ENCODE results near the gene PROSER2. TPM values are rescaled to one million over a fixed set of nuclear protein-coding genes. Genes with fewer than 3 reads are reported as not detected.

The PROSER2 gene
- total and polyA plus RNA-seq, 9 of the 15 experiments (the other 6 are each of a cell fraction or from before 2014, with no cell fraction given): 0.62 to 14.8 (median 2.9) TPM

DNA sequence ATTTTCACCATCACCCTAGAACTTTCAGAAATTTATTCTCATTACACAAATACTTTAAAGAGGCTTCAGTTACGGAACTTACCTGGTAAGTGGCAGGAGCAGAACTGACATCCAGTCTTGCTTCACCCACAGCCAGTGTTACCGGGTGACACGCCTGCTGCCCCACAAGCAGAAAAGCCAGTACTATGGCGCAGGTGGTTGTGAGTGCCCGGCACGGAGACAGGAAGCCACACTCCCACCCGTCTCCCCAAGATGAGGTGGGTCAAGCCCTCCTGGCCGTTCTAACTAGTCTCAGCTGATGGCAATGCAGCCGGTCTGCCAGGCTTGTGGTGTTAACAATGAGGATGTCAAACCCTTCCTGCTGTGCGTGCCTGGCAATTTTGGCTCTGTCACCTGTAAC is 86.9 kb downstream of the PROSER2 start:
- in situ Hi-C loops (cut with MboI): no loop called here
- Histone ChIP-seq H3K79me2 (ENCODE audit: control insufficient read depth, insufficient read depth, low read length) (no peaks in the 10 kb centered on the region), H4K20me1 (replicated peaks; ENCODE audit: control insufficient read depth, insufficient read depth, low read length) (no peaks in the 10 kb centered on the region), H3K9me3 (replicated peaks; ENCODE audit: control insufficient read depth, insufficient read depth, low read depth, low read length) (no peaks in the 10 kb centered on the region), H2AFZ (ENCODE audit: low read depth, low read length) (no peak overlapping the region), H3K4me1 (replicated peaks in 1 of 2; ENCODE audit: control insufficient read depth in 2 of 2, insufficient read depth in 2 of 2, low read length in 2 of 2) (peaks cover 11 to 19% of the 10 kb centered on the region in 2 experiments; a peak in 4 of 5 replicates), H3K9ac (ENCODE audit: insufficient read depth in 1 of 2, low read depth in 2 of 2, low read length in 2 of 2) (no peak overlapping the region), H3K27ac (ENCODE audit: extremely low read depth, low read depth, low read length) (no peak overlapping the region), H3K36me3 (ENCODE audit: control insufficient read depth, insufficient read depth, low read length) (no peaks in the 10 kb centered on the region), H3K9me1 (ENCODE audit: control insufficient read depth, insufficient read depth, low read length) (peaks cover 9% of the 10 kb centered on the region), H3K4me2 (ENCODE audit: insufficient read depth, low read length) (no peak overlapping the region), H3K4me3 (no peak overlapping the region), H3K27me3 (ENCODE audit: control insufficient read depth in 2 of 2, insufficient read depth in 2 of 2, low read length in 2 of 2) (no peaks in the 10 kb centered on the region)
- no TSS peak for BruUV-seq (replicated peaks)
- no peak for FAIRE-seq
- TF ChIP-seq FOXK2 (conservative IDR thresholded peaks at IDR 0.05 in 1 of 2, IDR thresholded peaks at IDR 0.05 in 1 of 2; ENCODE audit: low read depth in 2 of 2) (no peak), SAFB2 (IDR thresholded peaks at IDR 0.05; ENCODE audit: borderline replicate concordance, low read depth, low read length, severe bottlenecking) (no peak), TCFL5 (CRISPR knock-in tag; conservative IDR thresholded peaks at IDR 0.05) (no peak), CBX2 (IDR thresholded peaks at IDR 0.05; ENCODE audit: insufficient read depth, low read length, poor library complexity, severe bottlenecking) (no peak), PURB (CRISPR knock-in tag; IDR thresholded peaks at IDR 0.05; ENCODE audit: low read depth) (no peak), SMARCB1 (IDR thresholded peaks at IDR 0.05; ENCODE audit: insufficient read length, low read depth) (no peak), ZNF12 (CRISPR knock-in tag; IDR thresholded peaks at IDR 0.05) (no peak), LCOR (CRISPR knock-in tag; IDR thresholded peaks at IDR 0.05) (no peak), SRF (CRISPR knock-in tag; IDR thresholded peaks at IDR 0.05) (no peak), EZH2 (IDR thresholded peaks at IDR 0.05; ENCODE audit: borderline replicate concordance, low read depth, low read length) (no peak), NONO (IDR thresholded peaks at IDR 0.05; ENCODE audit: low read depth in 2 of 2, low read length in 1 of 2) (no peak), DACH1 (IDR thresholded peaks at IDR 0.05; ENCODE audit: partially characterized antibody) (no peak)
- TF ChIP-seq, protein P1, sequence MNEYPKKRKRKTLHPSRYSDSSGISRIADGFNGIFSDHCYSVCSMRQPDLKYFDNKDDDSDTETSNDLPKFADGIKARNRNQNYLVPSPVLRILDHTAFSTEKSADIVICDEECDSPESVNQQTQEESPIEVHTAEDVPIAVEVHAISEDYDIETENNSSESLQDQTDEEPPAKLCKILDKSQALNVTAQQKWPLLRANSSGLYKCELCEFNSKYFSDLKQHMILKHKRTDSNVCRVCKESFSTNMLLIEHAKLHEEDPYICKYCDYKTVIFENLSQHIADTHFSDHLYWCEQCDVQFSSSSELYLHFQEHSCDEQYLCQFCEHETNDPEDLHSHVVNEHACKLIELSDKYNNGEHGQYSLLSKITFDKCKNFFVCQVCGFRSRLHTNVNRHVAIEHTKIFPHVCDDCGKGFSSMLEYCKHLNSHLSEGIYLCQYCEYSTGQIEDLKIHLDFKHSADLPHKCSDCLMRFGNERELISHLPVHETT (CRISPR knock-in tag; conservative IDR thresholded peaks at IDR 0.05 in 1 of 2, IDR thresholded peaks at IDR 0.05 in 1 of 2): no peak
- TF ChIP-seq, protein P2, sequence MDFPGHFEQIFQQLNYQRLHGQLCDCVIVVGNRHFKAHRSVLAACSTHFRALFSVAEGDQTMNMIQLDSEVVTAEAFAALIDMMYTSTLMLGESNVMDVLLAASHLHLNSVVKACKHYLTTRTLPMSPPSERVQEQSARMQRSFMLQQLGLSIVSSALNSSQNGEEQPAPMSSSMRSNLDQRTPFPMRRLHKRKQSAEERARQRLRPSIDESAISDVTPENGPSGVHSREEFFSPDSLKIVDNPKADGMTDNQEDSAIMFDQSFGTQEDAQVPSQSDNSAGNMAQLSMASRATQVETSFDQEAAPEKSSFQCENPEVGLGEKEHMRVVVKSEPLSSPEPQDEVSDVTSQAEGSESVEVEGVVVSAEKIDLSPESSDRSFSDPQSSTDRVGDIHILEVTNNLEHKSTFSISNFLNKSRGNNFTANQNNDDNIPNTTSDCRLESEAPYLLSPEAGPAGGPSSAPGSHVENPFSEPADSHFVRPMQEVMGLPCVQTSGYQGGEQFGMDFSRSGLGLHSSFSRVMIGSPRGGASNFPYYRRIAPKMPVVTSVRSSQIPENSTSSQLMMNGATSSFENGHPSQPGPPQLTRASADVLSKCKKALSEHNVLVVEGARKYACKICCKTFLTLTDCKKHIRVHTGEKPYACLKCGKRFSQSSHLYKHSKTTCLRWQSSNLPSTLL (IDR thresholded peaks at IDR 0.05): no peak
- ATAC-seq: no peak
- ChIA-PET POLR2A (no interaction called here), CTCF (ENCODE audit: low intra/inter-chr PET ratio) (no interaction called here)
- DNase-seq (ENCODE audit: extremely low read depth in 1 of 4, low spot score in 3 of 4): no peak
- intact Hi-C loops (cut with micrococcal nuclease): no loop called here
- 76% methylated on average over 10 of the region's 10 CpGs for WGBS (ENCODE audit: insufficient coverage, low coverage, missing lambda C conversion rate)
